ENCODE results near the gene JAKMIP1.
"Not testable (repeated sequence)": the region's sequence is repeated elsewhere in the genome, so short reads cannot be mapped to it uniquely, and the experiment has no call there.

Gene JAKMIP1

DNA sequence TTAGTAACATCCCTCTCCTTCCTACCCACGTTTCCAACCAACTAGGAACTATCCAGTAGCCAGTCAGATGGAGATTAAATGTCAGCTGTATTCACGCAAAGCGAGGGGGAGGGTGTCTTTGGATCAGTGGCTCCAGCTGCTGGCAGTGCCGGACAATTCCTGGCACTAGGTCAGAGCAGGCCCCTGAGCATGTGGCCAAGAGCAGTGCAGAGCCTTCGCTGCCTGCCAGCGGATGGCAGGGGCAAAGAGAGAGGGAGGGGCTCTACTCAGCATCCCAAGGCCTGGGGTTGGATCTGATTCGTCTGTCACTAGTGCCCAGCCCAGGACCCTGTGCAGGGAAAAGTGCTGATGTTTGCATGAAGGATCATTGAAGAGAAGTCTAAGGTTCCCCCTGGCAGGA, 28.7 kb upstream of the JAKMIP1 start:
- no peak for DNase-seq (ENCODE audit: low read depth, low spot score)

DNA sequence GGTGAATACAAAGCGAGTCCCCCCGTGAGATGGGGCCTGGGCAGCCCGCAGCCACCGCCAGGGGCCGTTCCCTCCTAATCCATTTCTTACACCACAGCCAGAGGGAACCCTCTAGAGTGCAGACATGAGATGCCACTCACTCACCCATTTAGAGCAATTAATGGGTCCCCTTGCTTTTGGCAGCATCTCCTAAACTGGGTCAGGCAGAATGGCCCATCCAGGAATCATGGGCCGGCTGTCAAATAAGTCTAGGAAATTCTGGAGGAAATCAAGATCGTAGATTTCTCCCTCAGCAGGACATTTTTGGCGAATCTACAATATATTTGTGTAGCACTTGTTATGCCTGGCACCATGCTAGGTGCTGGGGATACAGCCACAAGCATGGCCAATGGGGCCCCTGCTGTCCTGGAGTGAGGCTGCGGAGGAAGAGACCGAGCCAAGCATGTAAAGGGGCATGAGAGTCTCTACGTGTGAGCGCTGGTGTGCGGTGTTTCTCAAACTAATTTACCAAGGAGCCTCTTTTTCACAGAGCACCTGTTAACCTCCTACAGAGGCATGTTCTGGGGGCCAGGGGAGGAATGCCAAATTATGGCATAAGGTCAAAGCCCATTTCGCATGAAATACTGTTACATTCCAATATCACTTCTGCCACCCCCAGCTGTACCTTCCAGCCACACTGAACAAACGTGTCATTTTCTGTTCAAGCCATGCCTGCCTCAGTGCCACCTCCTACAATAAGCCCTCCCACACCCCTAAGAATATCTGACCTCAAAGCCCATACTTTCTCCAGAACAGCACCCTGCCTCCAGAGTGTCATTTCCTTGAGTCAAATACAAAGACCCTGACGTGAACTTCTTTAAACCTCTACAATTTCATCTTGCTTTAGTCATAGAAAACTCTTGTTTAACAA, 28.1 kb upstream of the JAKMIP1 start:
- no peak for DNase-seq (ENCODE audit: low read depth, low spot score)

DNA sequence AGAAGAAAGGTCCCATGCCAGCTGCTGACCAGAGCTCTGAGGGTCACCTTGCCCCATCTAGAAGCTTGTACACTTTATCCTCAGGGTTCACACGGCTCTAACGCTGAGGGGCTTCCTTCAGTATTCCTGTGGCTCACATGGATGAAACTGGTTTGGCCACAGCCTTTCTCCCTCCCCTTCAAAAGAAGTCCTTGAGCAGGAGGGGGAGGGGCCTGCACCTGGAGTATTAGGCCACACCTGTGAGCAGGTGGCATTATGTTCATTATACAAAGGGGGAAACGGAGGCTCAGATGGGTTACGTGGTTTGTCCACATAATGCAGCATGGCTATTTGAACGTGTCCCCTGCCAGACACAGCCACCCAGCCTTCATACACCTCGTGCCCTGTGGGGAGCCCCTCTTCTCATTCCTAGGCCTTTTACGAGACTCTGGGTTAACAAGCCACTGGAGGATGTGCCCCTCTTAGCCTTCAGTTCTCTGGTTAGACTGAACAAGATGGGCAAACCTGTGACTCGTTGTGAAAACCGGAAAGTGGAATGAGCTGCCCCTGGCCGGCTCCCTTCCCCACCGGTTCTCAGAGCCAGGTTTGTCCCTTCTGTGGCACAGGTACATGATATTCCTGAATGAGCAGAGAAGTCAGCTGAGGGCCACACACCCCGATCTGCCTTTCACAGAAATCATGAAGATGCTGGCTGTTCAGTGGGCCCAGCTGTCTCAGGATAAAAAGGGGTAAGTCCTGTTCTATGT, 27.2 kb upstream of the JAKMIP1 start:
- no peak for DNase-seq (ENCODE audit: low read depth, low spot score)

DNA sequence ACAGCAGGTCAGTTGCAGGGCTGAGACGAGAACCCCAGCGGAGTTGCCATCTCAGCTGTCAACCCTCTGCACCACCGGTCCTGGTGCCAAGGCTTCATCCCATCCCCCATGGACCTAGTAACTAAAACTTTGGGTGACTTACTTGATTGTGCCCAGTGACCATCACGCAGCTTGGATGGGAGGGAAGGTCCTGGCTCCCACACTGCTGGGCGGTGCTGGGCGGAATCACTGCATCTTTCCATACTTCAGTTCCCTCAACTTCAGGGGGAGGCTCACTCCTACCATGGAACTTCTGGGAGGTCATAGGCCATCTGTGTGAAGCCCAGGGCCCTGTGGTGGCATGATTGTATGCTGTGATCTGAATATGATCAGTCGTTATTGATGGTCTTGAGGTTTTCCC, 26.2 kb upstream of the JAKMIP1 start:
- no peak for DNase-seq (ENCODE audit: low read depth, low spot score)

DNA sequence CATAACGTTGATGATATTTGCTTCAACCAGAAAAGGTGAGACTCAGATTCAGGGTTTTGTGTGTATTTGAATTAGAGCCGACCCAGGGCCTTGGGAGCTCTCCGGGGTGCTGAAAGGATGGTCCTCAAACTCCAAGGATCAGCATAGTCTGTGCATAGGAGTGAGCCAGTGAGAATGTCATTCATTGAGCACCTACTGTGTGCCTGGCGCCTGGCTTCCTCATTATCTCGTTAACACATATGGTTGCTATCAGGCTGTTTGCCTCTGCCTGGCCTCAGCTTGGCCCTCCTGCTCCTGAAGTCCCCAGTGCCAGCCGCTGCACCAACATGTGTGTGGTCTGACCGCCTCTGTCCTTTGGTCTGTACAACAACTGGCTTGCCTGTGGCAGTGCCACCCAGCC, 25.1 kb upstream of the JAKMIP1 start:
- DNase-seq (ENCODE audit: low read depth, low spot score) = no peak

DNA sequence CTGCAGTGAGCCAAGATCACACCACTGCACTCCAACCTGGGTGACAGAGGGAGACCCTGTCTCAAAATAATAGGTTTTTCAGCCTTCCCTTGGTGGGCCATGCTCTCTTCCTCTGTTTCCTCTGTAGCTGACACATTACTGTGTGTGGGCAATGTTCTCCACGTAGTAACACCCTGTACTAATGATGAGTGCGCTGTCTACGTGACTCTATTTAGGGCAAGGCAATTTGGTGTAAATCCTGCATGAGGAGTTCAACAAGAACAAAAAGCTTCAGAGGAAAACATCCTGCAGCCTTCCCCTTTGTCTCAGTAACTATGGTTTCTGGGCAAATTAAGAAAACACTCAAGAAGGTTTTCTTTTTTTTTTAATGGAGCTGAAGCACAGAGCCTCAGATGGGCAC, 24.4 kb upstream of the JAKMIP1 start:
- DNase-seq (ENCODE audit: low read depth, low spot score) = no peak

DNA sequence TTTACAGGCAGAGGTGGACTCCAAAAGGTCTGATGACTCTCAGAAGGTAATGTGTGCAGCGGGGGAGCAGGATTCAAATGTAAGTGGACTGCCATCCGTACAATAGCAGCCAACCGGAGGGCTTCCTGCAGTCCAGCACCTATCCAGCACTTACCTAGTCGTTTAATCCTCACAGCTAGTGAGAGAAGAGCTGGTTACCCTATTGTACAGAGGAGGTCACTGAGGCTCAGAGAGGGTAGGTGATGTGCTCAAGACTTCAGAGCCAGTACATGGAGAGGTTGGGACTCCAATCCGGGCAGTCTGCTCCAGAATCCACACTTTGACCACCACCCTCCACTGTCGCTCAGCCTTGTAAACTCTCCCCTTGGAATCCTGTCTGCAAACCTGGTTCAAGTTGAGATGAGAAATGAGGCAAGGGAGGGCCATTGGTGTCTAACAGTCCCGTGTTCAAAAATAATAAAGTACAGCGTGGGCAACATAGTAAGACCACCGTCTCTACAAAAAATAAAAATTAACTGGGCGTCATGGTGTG, 22.5 kb upstream of the JAKMIP1 start:
- no peak for DNase-seq (ENCODE audit: low read depth, low spot score)

DNA sequence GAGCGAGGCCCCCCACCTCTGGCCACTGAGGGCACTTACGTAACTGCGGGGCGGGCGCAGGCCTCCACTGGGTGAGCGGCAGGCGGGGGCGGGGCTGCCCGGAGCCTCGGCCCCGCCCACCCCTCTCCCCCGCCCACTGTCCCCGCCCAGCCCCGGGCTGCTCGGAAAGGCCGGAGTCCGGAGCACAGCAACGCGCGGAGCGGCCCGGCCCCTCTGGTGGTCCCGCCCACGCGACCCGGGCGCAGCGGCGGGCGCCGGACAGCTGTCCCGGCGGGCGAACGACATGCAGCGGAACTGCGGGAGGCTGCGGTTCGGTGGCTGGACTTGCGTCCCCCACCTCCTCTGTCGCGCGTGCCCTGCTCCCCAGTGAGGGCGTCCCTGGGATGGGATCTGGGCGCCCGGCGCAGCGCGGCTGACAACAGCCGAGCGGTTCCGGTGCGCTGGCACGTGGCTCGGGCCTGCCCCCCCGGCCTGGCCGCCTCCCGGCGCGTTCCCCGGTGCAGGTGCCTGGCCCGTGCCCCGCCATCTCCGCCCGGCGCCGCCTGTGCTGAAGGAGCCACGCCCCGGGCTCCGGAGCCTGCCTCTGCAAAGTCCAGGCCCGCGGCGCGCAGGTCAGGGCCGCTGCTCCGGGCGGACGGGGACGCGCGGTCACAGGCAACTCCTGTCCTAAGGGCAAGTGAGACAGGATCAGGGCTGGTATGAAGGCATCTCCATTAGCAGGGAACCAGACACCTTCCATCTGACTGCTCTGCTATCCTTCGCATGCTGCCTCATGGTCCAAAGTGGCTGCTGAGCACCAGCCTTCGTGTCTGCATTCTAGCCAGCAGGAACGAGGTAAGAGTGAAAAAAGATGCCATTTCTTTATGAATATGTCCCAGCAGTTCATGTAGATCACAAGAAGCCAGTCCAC, 21.8 kb upstream of the JAKMIP1 start:
- no peak for DNase-seq (ENCODE audit: low read depth, low spot score)

DNA sequence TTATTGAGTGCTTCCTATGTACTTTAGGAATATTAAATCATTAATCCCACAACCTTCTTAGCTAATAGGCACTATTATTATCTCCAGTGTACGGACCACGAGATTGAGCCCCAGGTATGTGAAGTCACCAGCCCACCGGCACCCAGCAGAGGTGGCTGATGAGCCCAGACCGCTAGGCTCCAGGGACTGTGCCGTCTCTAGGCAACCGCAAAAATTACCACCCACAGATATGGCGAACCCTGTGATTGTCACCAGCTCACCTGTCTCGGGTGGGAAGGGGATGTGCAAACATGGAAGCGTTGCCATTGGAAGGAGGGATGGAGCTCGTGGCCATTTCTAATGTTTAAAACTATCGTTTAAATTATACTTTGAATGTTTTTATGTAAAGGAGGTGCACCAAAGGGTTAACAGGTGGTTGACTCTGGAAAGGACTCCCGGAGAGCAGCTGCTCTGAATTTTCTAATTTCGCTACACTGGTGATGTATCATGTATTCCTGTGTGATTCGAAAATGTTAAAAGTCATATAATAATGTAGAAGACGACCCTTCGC, 21.0 kb upstream of the JAKMIP1 start:
- DNase-seq (ENCODE audit: low read depth, low spot score) = no peak

DNA sequence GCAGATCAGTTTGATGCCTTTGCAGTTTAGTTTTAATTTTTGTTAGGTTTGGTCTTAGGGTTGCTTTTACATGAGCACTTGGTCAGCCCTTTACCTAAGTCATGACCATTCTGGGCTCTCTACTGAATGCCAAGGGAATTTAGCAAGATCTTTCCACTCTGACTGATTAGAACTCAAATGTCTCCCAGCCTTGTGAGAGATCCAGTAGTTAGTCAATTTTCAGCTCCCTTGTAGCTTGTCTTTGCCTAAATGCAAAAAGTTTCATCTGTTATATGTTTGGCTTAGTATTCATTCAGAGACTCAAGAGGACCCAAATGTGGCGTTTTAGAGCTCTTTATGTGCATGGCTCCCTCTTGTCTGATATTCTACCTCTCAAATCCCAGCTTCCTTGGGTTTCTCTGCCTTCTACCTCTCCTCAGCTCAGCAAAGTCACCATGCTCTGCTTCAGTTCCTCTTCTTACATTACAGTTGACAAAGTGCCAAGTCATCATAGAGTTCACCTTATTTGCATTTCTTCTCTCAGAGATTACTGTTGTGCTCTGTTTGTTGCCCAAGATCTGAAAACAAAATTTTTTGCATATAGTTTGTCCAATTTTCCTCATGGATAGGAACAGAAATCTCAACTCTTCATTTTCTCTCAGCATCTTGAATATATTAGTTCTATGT, 17.5 kb upstream of the JAKMIP1 start:
- no peak for DNase-seq (ENCODE audit: low read depth, low spot score)

DNA sequence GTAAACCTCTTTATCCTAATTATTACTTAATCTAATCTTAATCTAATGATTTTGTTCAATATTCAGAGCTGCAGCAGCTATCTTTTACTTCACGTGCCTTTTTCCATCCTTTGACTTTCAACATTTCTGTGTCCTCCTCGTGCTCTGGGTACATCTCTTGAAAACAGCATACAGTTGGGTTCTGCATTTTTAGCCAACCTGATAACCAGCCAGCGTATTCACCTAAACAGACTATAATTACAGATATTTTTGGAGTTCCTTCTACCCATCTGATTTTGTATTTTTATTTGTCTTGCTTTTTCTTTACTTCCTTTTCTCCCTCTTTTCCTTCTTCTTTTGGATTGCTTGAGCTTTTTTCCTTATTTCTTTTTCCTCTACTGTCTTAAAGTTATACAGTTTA, 16.2 kb upstream of the JAKMIP1 start:
- DNase-seq (ENCODE audit: low read depth, low spot score) = no peak

DNA sequence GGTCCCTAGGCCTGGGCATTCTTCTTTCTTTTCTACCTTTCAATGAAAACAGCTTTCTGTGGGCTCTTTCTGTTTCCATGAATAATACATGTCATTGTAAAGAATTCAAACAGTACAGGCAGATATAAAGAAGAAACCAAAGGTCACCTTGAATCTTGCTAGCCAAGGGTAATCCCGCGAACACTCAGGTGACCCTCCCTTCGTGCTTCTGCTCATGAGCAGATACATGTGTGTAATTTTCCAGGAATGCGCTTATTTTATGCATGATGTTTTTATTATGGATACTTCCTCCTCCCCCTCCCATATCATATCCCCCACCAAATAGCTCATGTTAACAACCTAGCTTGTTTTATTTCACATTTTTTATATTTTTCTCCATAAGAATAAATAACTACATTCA, 9.6 kb upstream of the JAKMIP1 start:
- DNase-seq (ENCODE audit: low read depth, low spot score) = no peak

DNA sequence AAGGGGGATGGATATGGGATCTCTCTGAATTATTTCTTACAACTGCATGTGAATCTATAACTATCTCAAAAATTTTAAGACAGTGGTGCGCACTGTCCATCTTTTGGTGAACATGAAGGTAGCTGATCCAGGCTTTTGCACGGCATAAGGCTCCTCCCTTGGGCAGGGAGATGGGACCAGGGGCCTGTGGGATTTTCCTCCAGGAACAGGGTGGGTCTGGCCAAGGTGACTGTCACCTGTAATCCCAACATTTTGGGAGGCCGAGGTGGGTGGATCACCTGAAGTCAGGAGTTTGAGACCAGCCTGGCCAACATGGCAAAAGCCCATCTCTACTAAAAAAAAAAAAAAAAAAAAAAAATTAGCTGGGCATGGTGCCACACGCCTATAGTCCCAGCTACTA, 8.9 kb upstream of the JAKMIP1 start:
- not testable (repeated sequence) for DNase-seq (ENCODE audit: low read depth, low spot score)

DNA sequence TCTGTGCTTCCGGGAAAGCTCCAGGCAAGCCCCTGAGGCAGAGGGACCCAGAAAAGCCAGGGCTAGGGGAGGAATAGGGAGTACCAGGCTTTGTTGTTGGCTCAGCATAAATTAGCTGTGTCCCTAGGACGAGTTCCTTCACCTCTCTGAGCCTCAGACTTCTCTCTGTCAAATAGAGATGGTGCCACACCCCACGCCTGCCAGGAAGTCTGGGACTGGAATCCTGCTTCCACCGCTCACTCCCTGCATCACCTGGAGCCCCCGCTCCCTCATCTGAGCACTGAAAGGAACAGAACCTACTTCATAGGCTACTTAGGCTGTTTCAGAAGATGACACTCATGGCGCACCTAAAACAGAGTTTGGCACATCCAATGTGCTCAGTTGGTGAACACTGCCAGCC, 8.1 kb upstream of the JAKMIP1 start:
- no peak for DNase-seq (ENCODE audit: low read depth, low spot score)

DNA sequence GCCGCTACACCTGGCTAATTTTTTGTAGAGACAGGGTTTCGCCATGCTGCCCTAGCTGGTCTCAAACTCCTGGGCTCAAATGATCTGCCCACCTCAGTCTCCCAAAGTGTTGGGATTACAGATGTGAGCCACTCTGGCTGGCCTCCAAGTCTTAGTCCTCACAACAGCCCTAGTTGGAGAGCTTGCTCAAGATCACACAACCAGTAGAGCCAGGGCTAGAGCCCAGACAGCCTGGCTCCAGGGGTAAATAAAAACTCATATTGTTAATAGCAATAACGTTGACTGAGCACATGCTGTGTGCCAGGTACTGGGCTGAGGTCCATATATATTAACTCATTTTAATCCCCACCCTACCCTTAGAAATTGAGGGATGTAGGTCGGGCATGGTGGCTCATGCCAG, 7.3 kb upstream of the JAKMIP1 start:
- DNase-seq (ENCODE audit: low read depth, low spot score) = no peak

DNA sequence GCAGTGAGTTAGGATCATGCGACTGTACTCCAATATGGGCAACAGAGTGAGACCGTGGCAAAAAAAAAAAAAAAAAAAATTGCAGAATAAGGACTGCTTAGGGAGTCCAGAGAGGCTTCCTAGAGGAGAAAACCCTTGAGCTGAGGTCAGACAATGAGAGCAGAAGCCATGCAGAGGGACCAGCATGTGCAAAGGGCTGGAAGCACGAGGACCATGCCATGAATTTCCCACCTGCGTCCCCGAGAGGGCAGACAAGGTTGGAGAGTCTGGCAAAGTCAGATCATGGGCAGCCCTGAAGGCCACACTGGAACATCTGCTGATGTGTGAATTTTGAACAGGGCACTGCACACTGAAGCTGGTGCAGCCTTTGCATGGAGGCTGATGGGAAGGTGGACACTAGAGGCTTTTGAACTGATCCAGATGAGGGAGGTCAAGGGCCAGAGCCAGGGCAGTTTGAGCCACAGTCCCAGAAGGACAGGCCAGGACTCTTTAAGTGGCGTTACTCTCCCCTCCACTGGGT, 6.5 kb upstream of the JAKMIP1 start:
- DNase-seq (ENCODE audit: low read depth, low spot score) = no peak

DNA sequence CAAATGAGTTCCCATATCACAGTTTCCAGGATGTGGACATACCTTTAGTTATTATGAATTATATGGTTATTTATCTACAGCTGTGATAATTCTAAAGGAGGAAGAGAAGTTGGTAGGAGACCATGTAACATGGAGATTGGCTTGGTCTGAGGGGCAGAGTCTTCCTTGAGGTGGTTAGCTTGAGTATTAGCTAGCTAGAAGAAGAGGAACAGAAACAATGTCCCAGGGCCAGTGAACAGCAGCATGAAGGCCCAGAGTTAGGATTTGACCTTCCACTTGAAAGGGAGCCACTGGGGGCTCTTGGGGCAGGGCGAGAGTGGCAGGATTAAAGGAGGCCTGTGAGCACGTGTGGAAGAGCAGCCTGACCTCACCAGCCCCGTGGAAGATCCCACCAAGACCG, 5.6 kb upstream of the JAKMIP1 start:
- no peak for DNase-seq (ENCODE audit: low read depth, low spot score)

DNA sequence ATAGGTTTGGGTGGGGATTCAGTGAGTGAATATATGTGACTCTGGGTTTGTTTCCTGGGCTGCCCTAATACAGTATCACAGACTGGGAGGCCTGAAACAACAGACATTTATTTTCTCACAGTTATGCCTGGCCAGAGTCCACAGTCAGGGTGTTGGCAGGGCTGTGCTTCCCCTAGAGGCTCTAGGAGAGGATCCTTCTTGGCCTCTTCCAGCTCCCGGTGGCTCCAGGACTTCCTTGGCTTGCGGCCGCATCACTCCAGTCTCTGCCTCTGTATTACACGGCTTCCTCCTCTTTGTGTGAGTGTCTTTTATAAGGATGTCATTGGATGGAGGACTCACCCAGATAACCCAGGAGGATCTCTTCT, 5.2 kb upstream of the JAKMIP1 start:
- DNase-seq (ENCODE audit: low read depth, low spot score) = no peak

DNA sequence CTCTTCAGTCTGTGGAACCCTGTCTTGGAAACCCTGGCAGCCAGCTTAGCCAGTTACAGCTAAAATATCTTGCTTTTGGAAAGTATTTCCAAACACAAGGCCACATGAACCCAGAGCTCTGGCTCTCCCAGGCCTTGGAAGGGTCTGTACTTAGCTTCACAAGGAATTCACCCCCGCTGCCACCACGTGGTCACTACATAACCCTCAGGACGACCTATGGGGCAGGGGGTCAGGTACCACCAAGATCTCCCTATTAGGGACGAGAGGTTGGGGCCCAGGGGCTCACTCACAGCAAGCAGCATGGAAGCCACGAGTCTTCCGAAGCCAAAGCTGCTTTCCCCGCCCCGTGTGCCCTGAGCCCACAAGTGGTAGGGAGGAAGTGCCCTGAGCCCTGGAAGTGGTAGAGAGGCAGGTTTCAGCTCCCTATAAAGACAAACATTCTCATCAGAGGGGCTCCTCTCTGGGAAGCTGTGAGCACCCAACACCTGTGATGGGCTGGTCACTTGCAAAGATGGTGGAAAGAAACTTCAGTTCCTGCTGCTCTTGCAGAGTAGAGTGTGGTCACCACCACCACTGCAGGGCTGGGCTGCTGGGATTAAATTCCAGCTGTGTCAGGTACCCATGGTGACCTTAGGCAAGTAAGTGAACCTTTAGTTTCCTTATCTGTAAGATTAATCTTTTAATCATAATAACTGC, 4.7 kb upstream of the JAKMIP1 start:
- DNase-seq (ENCODE audit: low read depth, low spot score) = no peak

DNA sequence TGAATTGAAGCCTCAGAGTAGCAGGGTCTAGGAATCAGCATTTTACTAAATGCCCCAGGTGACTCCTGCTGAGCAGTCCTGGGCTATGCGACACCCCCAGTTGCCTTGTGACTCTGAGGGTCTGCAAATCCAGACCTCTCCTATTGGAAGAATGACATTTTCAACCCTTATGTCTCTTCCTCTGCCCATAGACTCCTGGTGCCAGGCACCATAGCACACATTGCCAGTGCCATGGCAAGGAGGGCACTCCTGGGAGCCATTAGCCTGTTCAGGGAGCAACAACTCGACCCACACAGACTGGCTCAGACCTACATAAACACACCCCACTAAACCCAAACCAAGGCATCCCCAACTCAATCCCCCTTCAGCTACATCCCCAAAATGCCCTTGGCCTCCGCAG, 3.7 kb upstream of the JAKMIP1 start:
- no peak for DNase-seq (ENCODE audit: low read depth, low spot score)

Data from activated CD4-positive, CD25-positive, alpha-beta regulatory T cell treated with anti-CD3 and anti-CD28 coated beads, Interleukin-2, amount 50 U/mL, for 16 hours (primary cell).